CD4-positive, CD25-positive, alpha-beta regulatory T cell (primary cell): Measurements from ENCODE around the gene MISFA. TPM values are rescaled to one million over a fixed set of nuclear protein-coding genes. Genes with fewer than 3 reads are reported as not detected.
"Not testable (repeated sequence)": the region's sequence is repeated elsewhere in the genome, so short reads cannot be mapped to it uniquely, and the experiment has no call there.

Source experiments
- ATAC-seq, 2 donors: fragments of 150-1000 bp; cut with Tn5 transposase; one replicate each; pipeline ENCODE4 v1.10.0; 2021; ENCODE audit warnings: low read depth in 2 of 2, moderate number of reproducible peaks in 2 of 2, moderate library complexity in 1 of 2
- DNase-seq, 3 donors: peaks; one replicate each; pipeline versions ENCODE4 v3.0.0 to v3.0.0-alpha.2; 2012 to 2022; ENCODE audit warnings: mixed read lengths in 1 of 3
- H3K27ac ChIP-seq: one replicate; pipeline ENCODE4 v1.7.0; 2013; ENCODE audit warnings: mild to moderate bottlenecking, low read length; ENCODE audit not compliant: insufficient read depth, poor library complexity, severe bottlenecking
- H3K27me3 ChIP-seq: one replicate; pipeline ENCODE4 v1.7.0; 2013; ENCODE audit warnings: low read length; ENCODE audit not compliant: control insufficient read depth, insufficient read depth
- H3K36me3 ChIP-seq: one replicate; pipeline ENCODE4 v1.7.0; 2013; ENCODE audit warnings: mild to moderate bottlenecking, low read length, moderate library complexity; ENCODE audit not compliant: control insufficient read depth, insufficient read depth
- H3K4me1 ChIP-seq: 2 replicates; pipeline ENCODE4 v1.7.0; 2013; ENCODE audit warnings: mild to moderate bottlenecking, low read length; ENCODE audit not compliant: insufficient read depth, control insufficient read depth, poor library complexity, severe bottlenecking
- H3K4me3 ChIP-seq: one replicate; pipeline ENCODE4 v1.7.0; 2013; ENCODE audit warnings: low read depth, mild to moderate bottlenecking, low read length, moderate library complexity
- H3K9me3 ChIP-seq, 2 experiments: 1 replicate in 1 of 2; 2 replicates in 1 of 2; pipeline ENCODE4 v1.7.0; 2013; ENCODE audit warnings: low read length in 2 of 2, mild to moderate bottlenecking in 1 of 2, moderate library complexity in 1 of 2; ENCODE audit not compliant: control insufficient read depth in 2 of 2
- H3K27ac Mint-ChIP-seq, 3 donors: one replicate each; pipeline ENCODE4 v1.8.0; 2020 to 2022; ENCODE audit warnings: mild to moderate bottlenecking in 3 of 3, mixed read lengths in 3 of 3, moderate library complexity in 2 of 3
- H3K27me3 Mint-ChIP-seq: one replicate; pipeline ENCODE4 v1.8.0; 2022; ENCODE audit warnings: mild to moderate bottlenecking, mixed read lengths
- H3K36me3 Mint-ChIP-seq: one replicate; pipeline ENCODE4 v1.8.0; 2020; ENCODE audit warnings: mixed read lengths
- H3K4me1 Mint-ChIP-seq, 4 donors: one replicate each; pipeline ENCODE4 v1.8.0; 2020 to 2022; ENCODE audit warnings: mixed read lengths in 4 of 4, mild to moderate bottlenecking in 1 of 4
- H3K4me3 Mint-ChIP-seq, 4 donors: one replicate each; pipeline ENCODE4 v1.8.0; 2020 to 2022; ENCODE audit warnings: mild to moderate bottlenecking in 4 of 4, mixed read lengths in 4 of 4, moderate library complexity in 3 of 4
- H3K9me3 Mint-ChIP-seq, 7 donors: one replicate each; pipeline ENCODE4 v1.8.0; 2020 to 2022; ENCODE audit warnings: mixed read lengths in 7 of 7, mild to moderate bottlenecking in 3 of 7, moderate library complexity in 2 of 7
- polyA plus RNA-seq, 4 donors: library from polyadenylated mRNA; unstranded; fragments of 300-500 nt; fragmentation: Illumina TruSeq; gene quantifications; one replicate each; pipeline ENCODE4 v1.2.3, GENCODE V29; 2021
- total RNA-seq: library from RNA; stranded (reverse); gene quantifications from one replicate; pipeline ENCODE4 v1.2.3, GENCODE V29; 2022

Gene MISFA
- total and polyA plus RNA-seq, 5 donors from 2014 or later: 0.49 to 1.1 (median 0.75) TPM; not detected in 2

- ATAC-seq: no peak
- Histone ChIP-seq H3K9me3 (no peaks in the 10 kb centered on the region), H3K27me3 (no peaks in the 10 kb centered on the region), H3K27ac (no peak overlapping the region), H3K36me3 (peaks cover 6% of the 10 kb centered on the region), H3K4me3 (no peak overlapping the region), H3K4me1 (peaks cover 24% of the 10 kb centered on the region)
- Mint-ChIP-seq H3K4me1 (peaks cover 20 to 82% (median 56%) of the 10 kb centered on the region in 4 donors), H3K9me3 (peaks cover 0 to 3% (median 0%) of the 10 kb centered on the region in 7 donors), H3K27ac (no peak overlapping the region), H3K27me3 (no peaks in the 10 kb centered on the region), H3K36me3 (peaks cover 23% of the 10 kb centered on the region), H3K4me3 (peak overlapping the region in 1 of 4 donors; percentile 6)
- no peak for DNase-seq
These were observed 24.1 kb downstream of the MISFA start for GRCh38 chr11:18623707-18624106.

- Mint-ChIP-seq H3K27me3 (no peaks in the 10 kb centered on the region), H3K27ac (no peak overlapping the region)
These were observed 24.6 kb downstream of the MISFA start for GRCh38 chr11:18624161-18624560.

DNA sequence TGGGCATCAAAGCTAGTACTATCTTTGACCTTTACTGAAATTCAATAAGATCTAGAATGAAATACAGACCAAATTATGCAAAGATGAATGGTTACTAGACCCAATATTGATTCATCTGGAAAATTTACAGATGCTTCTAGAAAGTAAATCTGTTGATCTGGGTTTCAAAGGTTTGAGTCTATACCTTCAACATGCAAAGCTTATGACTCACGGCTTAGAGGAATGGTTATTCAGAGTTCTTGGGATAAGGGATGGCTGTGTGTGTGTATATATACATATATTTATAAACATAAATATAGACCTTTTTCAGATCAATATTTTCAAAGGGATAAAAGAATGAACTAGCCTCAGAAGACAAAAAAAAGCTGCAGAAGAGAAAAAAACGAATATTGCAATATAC lies 33.3 kb downstream of the MISFA start:
- H3K9me3 Mint-ChIP-seq: peaks cover 0 to 1% (median 0%) of the 10 kb centered on the region in 7 donors
- peak overlapping the region; percentile 91 to 98 (median 96) for H3K4me3 Mint-ChIP-seq
- DNase-seq: no peak
- Histone ChIP-seq H3K4me3 (peak overlapping the region; percentile 98), H3K9me3 (no peaks in the 10 kb centered on the region), H3K27ac (peak overlapping the region; percentile 93), H3K36me3 (no peaks in the 10 kb centered on the region), H3K27me3 (no peaks in the 10 kb centered on the region), H3K4me1 (peaks cover 36% of the 10 kb centered on the region)
- H3K27me3 Mint-ChIP-seq: no peaks in the 10 kb centered on the region
- ATAC-seq: no peak
- peaks cover 16 to 55% (median 38%) of the 10 kb centered on the region in 4 donors for H3K4me1 Mint-ChIP-seq
- H3K27ac Mint-ChIP-seq: peak overlapping the region in 2 of 3 donors; percentile 100
- peaks cover 8% of the 10 kb centered on the region for H3K36me3 Mint-ChIP-seq

More at GRCh38 chr11:18624161-18624560, 24.6 kb downstream of the MISFA start:
- Histone ChIP-seq H3K9me3 (no peaks in the 10 kb centered on the region), H3K36me3 (peaks cover 6% of the 10 kb centered on the region), H3K27ac (no peak overlapping the region), H3K27me3 (no peaks in the 10 kb centered on the region), H3K4me3 (no peak overlapping the region), H3K4me1 (peaks cover 24% of the 10 kb centered on the region)
- peaks cover 23% of the 10 kb centered on the region for H3K36me3 Mint-ChIP-seq
- ATAC-seq (no peak), DNase-seq (no peak)
- H3K9me3 Mint-ChIP-seq: peaks cover 0 to 3% (median 0%) of the 10 kb centered on the region in 7 donors
- peak overlapping the region in 1 of 4 donors; percentile 6 for H3K4me3 Mint-ChIP-seq
- H3K4me1 Mint-ChIP-seq: peaks cover 16 to 82% (median 55%) of the 10 kb centered on the region in 4 donors

- peak overlapping the region; percentile 92 to 100 (median 100) for H3K27ac Mint-ChIP-seq
- H3K4me1 Mint-ChIP-seq: peaks cover 10 to 49% (median 33%) of the 10 kb centered on the region in 4 donors
- Histone ChIP-seq H3K27me3 (no peaks in the 10 kb centered on the region), H3K36me3 (no peaks in the 10 kb centered on the region), H3K9me3 (no peaks in the 10 kb centered on the region), H3K4me1 (peaks cover 30% of the 10 kb centered on the region), H3K27ac (peak overlapping the region; percentile 93), H3K4me3 (peak overlapping the region; percentile 98)
- ATAC-seq (no peak), DNase-seq (peak in 2 of 3 donors; percentile 14 to 53)
- H3K36me3 Mint-ChIP-seq: peaks cover 2% of the 10 kb centered on the region
- H3K9me3 Mint-ChIP-seq: peaks cover 0 to 1% (median 0%) of the 10 kb centered on the region in 7 donors
- peak overlapping the region; percentile 91 to 98 (median 96) for H3K4me3 Mint-ChIP-seq
- no peaks in the 10 kb centered on the region for H3K27me3 Mint-ChIP-seq
These were observed 33.9 kb downstream of the MISFA start for GRCh38 chr11:18633256-18634139.

- no peaks in the 10 kb centered on the region for H3K36me3 Mint-ChIP-seq
- peaks cover 10 to 42% (median 26%) of the 10 kb centered on the region in 4 donors for H3K4me1 Mint-ChIP-seq
- peak within 1 kb of the TSS; percentile 91 to 98 (median 96) for H3K4me3 Mint-ChIP-seq
- Histone ChIP-seq H3K9me3 (no peaks in the 10 kb centered on the region), H3K4me1 (peaks cover 23% of the 10 kb centered on the region), H3K27ac (peak within 1 kb of the TSS; percentile 93), H3K4me3 (peak within 1 kb of the TSS; percentile 98), H3K27me3 (no peaks in the 10 kb centered on the region), H3K36me3 (no peaks in the 10 kb centered on the region)
- ATAC-seq: peak; percentile 95 to 98
- H3K27me3 Mint-ChIP-seq: no peaks in the 10 kb centered on the region
- peak; percentile 98 to 100 (median 99) for DNase-seq
- H3K27ac Mint-ChIP-seq: peak within 1 kb of the TSS; percentile 92 to 100 (median 100)
- peaks cover 0 to 1% (median 0%) of the 10 kb centered on the region in 7 donors for H3K9me3 Mint-ChIP-seq
These were observed 34.8 kb downstream of the MISFA start, which contains the start of gene SPTY2D1 for GRCh38 chr11:18634140-18635032. TSS of gene SPTY2D1 (minus strand) at chr11:18634342. CDS start at chr11:18634257, 85 bp downstream.

- ATAC-seq (no peak), DNase-seq (no peak)
- peaks cover 0 to 3% (median 0%) of the 10 kb centered on the region in 7 donors for H3K9me3 Mint-ChIP-seq
- Histone ChIP-seq H3K4me1 (no peaks in the 10 kb centered on the region), H3K4me3 (no peak overlapping the region), H3K9me3 (peaks cover 0 to 2% of the 10 kb centered on the region in 2 experiments), H3K27me3 (peaks cover 4% of the 10 kb centered on the region), H3K36me3 (no peaks in the 10 kb centered on the region), H3K27ac (no peak overlapping the region)
- H3K4me1 Mint-ChIP-seq: no peaks in the 10 kb centered on the region
- peaks cover 21% of the 10 kb centered on the region for H3K27me3 Mint-ChIP-seq
- no peak overlapping the region for H3K27ac Mint-ChIP-seq
- no peaks in the 10 kb centered on the region for H3K36me3 Mint-ChIP-seq
- H3K4me3 Mint-ChIP-seq: no peak overlapping the region
These were observed 42.1 kb downstream of the MISFA start for GRCh38 chr11:18641677-18642076.

DNA sequence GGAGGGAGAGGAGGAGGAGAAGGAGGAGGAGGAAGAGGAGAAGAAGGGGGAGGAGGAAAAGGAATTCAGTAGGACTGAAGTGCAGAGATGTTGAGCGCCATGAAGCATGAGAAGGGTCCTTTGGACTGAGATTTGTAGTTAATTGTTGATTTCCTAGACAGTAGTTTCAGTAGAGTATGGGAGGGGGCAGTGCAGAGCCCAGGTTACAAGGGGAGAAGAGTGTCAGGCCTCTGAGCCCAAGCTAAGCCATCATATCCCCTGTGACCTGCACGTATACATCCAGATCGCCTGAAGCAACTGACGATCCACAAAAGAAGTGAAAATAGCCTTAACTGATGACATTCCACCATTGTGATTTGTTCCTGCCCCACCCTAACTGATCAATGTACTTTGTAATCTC lies 43.4 kb downstream of the MISFA start:
- H3K27ac Mint-ChIP-seq: peak overlapping the region in 1 of 3 donors; percentile 43
- not testable (repeated sequence) for H3K27me3 ChIP-seq, H3K36me3 ChIP-seq, H3K27ac ChIP-seq, H3K4me3 Mint-ChIP-seq, H3K4me1 Mint-ChIP-seq, H3K36me3 Mint-ChIP-seq, H3K9me3 ChIP-seq, ATAC-seq, H3K4me1 ChIP-seq, H3K4me3 ChIP-seq, H3K9me3 Mint-ChIP-seq, DNase-seq
- H3K27me3 Mint-ChIP-seq: peaks cover 21% of the 10 kb centered on the region
